ENCODE results near the gene MFSD2A.

DNA sequence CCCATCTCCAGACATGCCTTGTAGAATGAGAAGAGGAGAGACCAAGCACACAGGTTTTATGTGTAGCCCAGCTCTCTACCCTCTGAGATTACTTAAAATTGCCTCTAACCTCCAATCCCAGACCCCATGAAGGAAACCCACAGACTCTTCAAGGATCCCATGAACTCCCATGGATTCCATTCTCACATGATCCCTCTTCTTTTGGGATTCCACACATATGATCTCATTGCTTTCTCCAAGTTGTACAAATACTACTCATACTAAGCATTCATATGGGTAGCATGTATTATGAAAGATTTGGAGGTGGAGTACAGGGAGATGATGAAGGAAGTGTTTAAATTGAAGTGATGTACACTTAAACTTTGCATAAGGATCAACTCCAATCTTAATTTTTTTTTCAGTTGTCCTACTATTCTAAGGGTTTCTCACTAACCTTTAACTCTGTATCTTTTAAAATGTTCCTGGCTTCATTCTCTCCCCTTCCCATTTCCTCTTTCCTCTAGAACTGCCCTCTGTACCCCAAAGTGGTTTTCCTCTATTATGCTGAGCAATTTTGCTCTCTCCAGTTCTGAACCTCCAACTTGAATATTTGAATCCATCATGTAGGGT is 41.6 kb downstream of the MFSD2A start:
- TF ChIP-seq CTCF (conservative IDR thresholded peaks at IDR 0.05; ENCODE audit: low read depth, low read length) (no peak), EZH2phosphoT487 (IDR thresholded peaks at IDR 0.05; ENCODE audit: borderline replicate concordance, low read length) (no peak)

Measured in PC-3 (cell line).